Activated T-cell treated with anti-CD3 and anti-CD28 coated beads, Interleukin-2, amount 50 U/mL, for 48 hours (primary cell): ENCODE data around the gene GPAM.
"Not testable (repeated sequence)": the region's sequence is repeated elsewhere in the genome, so short reads cannot be mapped to it uniquely, and the experiment has no call there.

Source experiments
- DNase-seq, 2 experiments: peaks; one replicate each; pipeline ENCODE4 v3.0.0-alpha.2; 2020

Gene GPAM

GRCh38 chr10:112126901-112127300 lies 56.7 kb downstream of the GPAM start:
- no peak for DNase-seq

- DNase-seq: no peak
These were observed 57.4 kb downstream of the GPAM start for GRCh38 chr10:112126172-112126571.

- DNase-seq: no peak
These were observed 58.7 kb downstream of the GPAM start for GRCh38 chr10:112124866-112125265.

GRCh38 chr10:112122827-112123226 lies 60.7 kb downstream of the GPAM start:
- no peak for DNase-seq

GRCh38 chr10:112120491-112120890 lies 63.1 kb downstream of the GPAM start:
- DNase-seq: no peak

GRCh38 chr10:112115781-112116385 lies 67.7 kb downstream of the GPAM start:
- peak; percentile 50 to 61 for DNase-seq

- DNase-seq: not testable (repeated sequence)
These were observed 73.8 kb downstream of the GPAM start for GRCh38 chr10:112109779-112110178.
